Cardiac fibroblast (primary cell): ENCODE measurements around the gene CD300LD.

Experiments
- DNase-seq, 2 donors: peaks; one replicate each; pipeline versions ENCODE4 v3.0.0 to v3.0.0-alpha.2; 2010; ENCODE audit warnings: low read depth in 2 of 2
- H3K4me3 ChIP-seq, 2 donors: replicated peaks in 1 of 2; 1 replicate in 1 of 2; 2 replicates in 1 of 2; pipeline ENCODE4 v1.5.1; 2011; ENCODE audit warnings: low read depth in 2 of 2, low read length in 2 of 2, mild to moderate bottlenecking in 2 of 2, moderate library complexity in 1 of 2
- TF ChIP-seq, protein P1 (sequence below): IDR thresholded peaks from one replicate; pipeline ENCODE4 v1.5.1; 2011; ENCODE audit warnings: low read depth, mild to moderate bottlenecking, low read length, inconsistent platforms

Gene CD300LD

DNA sequence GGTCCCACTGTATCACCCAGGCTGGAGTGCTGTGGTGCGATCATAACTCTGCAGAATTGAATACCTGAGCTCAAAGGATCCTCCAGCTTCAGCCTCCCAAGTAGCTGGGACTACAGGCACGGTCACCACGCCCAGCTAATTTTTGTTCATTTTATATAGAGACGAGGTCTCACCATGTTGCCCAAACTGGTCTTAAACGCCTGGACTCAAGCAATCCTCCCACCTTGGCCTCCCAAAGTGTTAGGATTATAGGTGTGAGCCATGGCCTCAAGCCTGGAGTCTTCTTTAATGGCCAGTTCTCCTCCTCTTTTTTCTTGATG is 61.3 kb downstream of the CD300LD start:
- DNase-seq: no peak
- TF ChIP-seq, protein P1, sequence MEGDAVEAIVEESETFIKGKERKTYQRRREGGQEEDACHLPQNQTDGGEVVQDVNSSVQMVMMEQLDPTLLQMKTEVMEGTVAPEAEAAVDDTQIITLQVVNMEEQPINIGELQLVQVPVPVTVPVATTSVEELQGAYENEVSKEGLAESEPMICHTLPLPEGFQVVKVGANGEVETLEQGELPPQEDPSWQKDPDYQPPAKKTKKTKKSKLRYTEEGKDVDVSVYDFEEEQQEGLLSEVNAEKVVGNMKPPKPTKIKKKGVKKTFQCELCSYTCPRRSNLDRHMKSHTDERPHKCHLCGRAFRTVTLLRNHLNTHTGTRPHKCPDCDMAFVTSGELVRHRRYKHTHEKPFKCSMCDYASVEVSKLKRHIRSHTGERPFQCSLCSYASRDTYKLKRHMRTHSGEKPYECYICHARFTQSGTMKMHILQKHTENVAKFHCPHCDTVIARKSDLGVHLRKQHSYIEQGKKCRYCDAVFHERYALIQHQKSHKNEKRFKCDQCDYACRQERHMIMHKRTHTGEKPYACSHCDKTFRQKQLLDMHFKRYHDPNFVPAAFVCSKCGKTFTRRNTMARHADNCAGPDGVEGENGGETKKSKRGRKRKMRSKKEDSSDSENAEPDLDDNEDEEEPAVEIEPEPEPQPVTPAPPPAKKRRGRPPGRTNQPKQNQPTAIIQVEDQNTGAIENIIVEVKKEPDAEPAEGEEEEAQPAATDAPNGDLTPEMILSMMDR: no peak
- H3K4me3 ChIP-seq: no peak overlapping the region
